ENCODE results near the gene R3HDM1. TPM values are rescaled to one million over a fixed set of nuclear protein-coding genes. Genes with fewer than 3 reads are reported as not detected.

R3HDM1 gene
- total RNA-seq, 4 donors from 2014 or later: 14.1 to 30.9 (median 21.6) TPM

- Histone ChIP-seq H3K27ac (no peak overlapping the region), H3K9me3 (no peaks in the 10 kb centered on the region), H3K4me3 (no peak overlapping the region), H3K36me3 (peaks cover 21% of the 10 kb centered on the region), H3K4me1 (no peaks in the 10 kb centered on the region), H3K27me3 (no peaks in the 10 kb centered on the region)
- TF ChIP-seq EP300 (IDR thresholded peaks at IDR 0.05): no peak
- WGBS: 55% methylated on average over 1 of the region's 1 CpG
- no peak for DNase-seq (ENCODE audit: low spot score in 2 of 2)
Observed at GRCh38 chr2:135674453-135674852, 143.2 kb downstream of the R3HDM1 start.

GRCh38 chr2:135676031-135676430, 144.7 kb downstream of the R3HDM1 start:
- TF ChIP-seq POLR2A (IDR thresholded peaks at IDR 0.05) (no peak), POLR2AphosphoS5 (IDR thresholded peaks at IDR 0.05) (no peak), EP300 (IDR thresholded peaks at IDR 0.05) (no peak), CTCF (IDR thresholded peaks at IDR 0.05) (no peak)
- H3K4me3 ChIP-seq: no peak overlapping the region
- H3K9me3 ChIP-seq: no peaks in the 10 kb centered on the region
- H3K4me1 ChIP-seq: no peaks in the 10 kb centered on the region
- no peak overlapping the region for H3K27ac ChIP-seq
- peaks cover 36% of the 10 kb centered on the region for H3K36me3 ChIP-seq
- H3K27me3 ChIP-seq: no peaks in the 10 kb centered on the region
- DNase-seq (ENCODE audit: low spot score in 2 of 2): no peak
- WGBS: 88% methylated on average over 3 of the region's 3 CpGs

GRCh38 chr2:135679125-135679524, 147.8 kb downstream of the R3HDM1 start:
- Histone ChIP-seq H3K27me3 (no peaks in the 10 kb centered on the region), H3K36me3 (peaks cover 38% of the 10 kb centered on the region), H3K27ac (no peak overlapping the region), H3K9me3 (no peaks in the 10 kb centered on the region), H3K4me3 (no peak overlapping the region), H3K4me1 (no peaks in the 10 kb centered on the region)
- no peak for TF ChIP-seq POLR2AphosphoS5 (IDR thresholded peaks at IDR 0.05)
- no peak for TF ChIP-seq POLR2A (IDR thresholded peaks at IDR 0.05)
- no peak for TF ChIP-seq EP300 (IDR thresholded peaks at IDR 0.05)
- no peak for TF ChIP-seq CTCF (IDR thresholded peaks at IDR 0.05)
- 97% methylated on average over 2 of the region's 2 CpGs for WGBS
- no peak for DNase-seq (ENCODE audit: low spot score in 2 of 2)

DNA sequence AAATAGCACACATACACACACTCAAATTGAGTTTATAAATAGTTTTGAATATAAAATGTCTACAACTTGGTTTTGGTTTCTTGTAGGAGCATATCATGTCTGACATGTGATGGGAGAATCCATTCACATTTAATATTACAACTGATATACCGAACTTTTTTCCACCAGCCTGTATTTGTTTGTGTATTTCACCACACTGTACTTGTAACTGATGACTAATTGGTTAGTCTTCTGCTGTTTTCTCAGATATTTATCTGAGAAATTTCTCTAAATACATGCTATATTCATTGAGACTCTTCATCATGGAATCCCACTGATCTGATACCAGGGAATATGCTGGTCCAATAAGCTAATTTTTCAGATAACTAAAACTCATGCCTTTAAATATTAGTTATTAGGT, 154.1 kb downstream of the R3HDM1 start:
- DNase-seq (ENCODE audit: low spot score in 2 of 2): no peak
- peaks cover 21% of the 10 kb centered on the region for H3K36me3 ChIP-seq
- H3K4me1 ChIP-seq: no peaks in the 10 kb centered on the region
- H3K9me3 ChIP-seq: no peaks in the 10 kb centered on the region
- H3K27ac ChIP-seq: no peak overlapping the region
- no peaks in the 10 kb centered on the region for H3K27me3 ChIP-seq
- H3K4me3 ChIP-seq: no peak overlapping the region
- no peak for TF ChIP-seq POLR2AphosphoS5 (IDR thresholded peaks at IDR 0.05)
- WGBS: 98% methylated on average over 1 of the region's 1 CpG

DNA sequence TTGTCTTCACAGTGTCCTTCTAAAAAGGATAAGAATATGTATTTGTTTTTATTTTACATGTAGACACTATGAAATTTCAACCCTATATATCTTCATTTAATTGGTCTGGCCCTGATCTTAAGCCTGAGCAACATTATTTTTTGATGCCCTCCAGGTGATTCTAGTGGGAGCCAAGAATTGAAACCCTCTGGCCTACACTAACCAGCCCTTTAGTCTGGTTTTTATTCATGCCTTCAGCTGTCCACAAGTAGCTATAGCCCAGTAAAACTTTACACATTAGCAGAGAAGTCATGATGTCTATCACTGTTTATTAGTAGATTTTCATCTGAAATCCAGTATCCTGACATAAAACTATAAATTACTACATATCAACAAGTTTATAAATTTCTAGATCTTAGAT, 157.7 kb downstream of the R3HDM1 start:
- Histone ChIP-seq H3K4me3 (no peak overlapping the region), H3K36me3 (peaks cover 8% of the 10 kb centered on the region), H3K4me1 (no peaks in the 10 kb centered on the region), H3K9me3 (no peaks in the 10 kb centered on the region), H3K27ac (no peak overlapping the region), H3K27me3 (no peaks in the 10 kb centered on the region)
- TF ChIP-seq POLR2A (IDR thresholded peaks at IDR 0.05) (no peak), POLR2AphosphoS5 (IDR thresholded peaks at IDR 0.05) (no peak), EP300 (IDR thresholded peaks at IDR 0.05) (no peak), CTCF (IDR thresholded peaks at IDR 0.05) (no peak)
- no peak for DNase-seq (ENCODE audit: low spot score in 2 of 2)

DNA sequence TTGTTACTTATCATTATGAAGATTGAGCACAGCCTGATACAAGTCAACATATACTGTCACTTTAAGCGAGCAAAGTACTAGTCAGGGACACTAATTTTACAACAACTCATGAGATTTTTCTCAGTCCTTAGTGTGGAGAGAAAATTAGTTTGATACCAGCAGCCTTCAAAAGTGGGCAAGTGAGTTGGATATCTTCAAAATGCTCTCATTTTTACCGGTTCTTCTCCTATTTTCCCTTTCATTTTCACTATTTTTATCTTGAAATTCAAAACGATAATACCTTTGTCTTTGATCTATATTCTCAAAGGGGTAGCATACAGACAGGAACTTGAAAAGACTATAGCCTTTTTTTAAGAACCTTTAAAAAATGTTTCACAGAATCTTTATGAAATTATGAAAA, 158.4 kb downstream of the R3HDM1 start:
- DNase-seq (ENCODE audit: low spot score in 2 of 2): no peak
- Histone ChIP-seq H3K9me3 (no peaks in the 10 kb centered on the region), H3K27ac (no peak overlapping the region), H3K36me3 (peaks cover 1% of the 10 kb centered on the region), H3K4me1 (no peaks in the 10 kb centered on the region), H3K27me3 (no peaks in the 10 kb centered on the region), H3K4me3 (no peak overlapping the region)
- TF ChIP-seq POLR2AphosphoS5 (IDR thresholded peaks at IDR 0.05): no peak
- TF ChIP-seq EP300 (IDR thresholded peaks at IDR 0.05): no peak
- no peak for TF ChIP-seq CTCF (IDR thresholded peaks at IDR 0.05)
- no peak for TF ChIP-seq POLR2A (IDR thresholded peaks at IDR 0.05)
- WGBS: 69% methylated on average over 3 of the region's 3 CpGs
